ENCODE measurements around the gene CDC34. TPM values are rescaled to one million over a fixed set of nuclear protein-coding genes. Genes with fewer than 3 reads are reported as not detected.

The CDC34 gene
- total RNA-seq, 4 donors from 2014 or later, result 60.7 to 110 (median 73.4) TPM

DNA sequence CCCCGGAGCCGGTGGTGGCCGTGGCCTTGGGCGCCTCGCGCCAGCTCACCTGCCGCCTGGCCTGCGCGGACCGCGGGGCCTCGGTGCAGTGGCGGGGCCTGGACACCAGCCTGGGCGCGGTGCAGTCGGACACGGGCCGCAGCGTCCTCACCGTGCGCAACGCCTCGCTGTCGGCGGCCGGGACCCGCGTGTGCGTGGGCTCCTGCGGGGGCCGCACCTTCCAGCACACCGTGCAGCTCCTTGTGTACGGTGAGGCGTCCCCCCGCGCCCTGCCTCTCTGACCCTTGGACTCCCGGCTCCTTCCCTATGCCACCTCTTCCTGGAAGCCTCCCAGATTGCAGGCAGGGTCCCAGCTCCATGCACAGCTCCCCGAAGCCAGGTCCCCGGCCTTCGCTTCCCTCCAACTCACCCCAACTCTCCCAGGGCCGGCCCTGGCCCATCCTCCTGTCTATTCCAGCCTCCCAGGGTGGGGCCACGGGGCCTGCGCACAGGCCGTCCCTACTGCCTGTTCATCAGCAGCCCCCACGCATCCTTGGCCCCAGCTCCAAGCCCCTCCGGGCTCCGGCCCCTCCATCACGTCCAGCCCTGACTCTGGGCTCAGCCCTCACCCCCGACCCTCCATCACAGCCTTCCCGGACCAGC, 33.6 kb upstream of the CDC34 start:
- peaks cover 0 to 54% of the 10 kb centered on the region in 2 donors for H3K27me3 ChIP-seq
- no peak overlapping the region for H3K4me3 ChIP-seq

GRCh38 chr19:498511-498891, 33.1 kb upstream of the CDC34 start:
- peaks cover 0 to 54% of the 10 kb centered on the region in 2 donors for H3K27me3 ChIP-seq
- DNase-seq (ENCODE audit: low spot score in 2 of 2), result no peak
- TF ChIP-seq EP300 (IDR thresholded peaks at IDR 0.05), result no peak
- TF ChIP-seq CTCF (IDR thresholded peaks at IDR 0.05), result no peak
- no peak for TF ChIP-seq POLR2A (IDR thresholded peaks at IDR 0.05)
- no peak overlapping the region for H3K27ac ChIP-seq
- H3K4me1 ChIP-seq, result peaks cover 0 to 26% (median 2%) of the 10 kb centered on the region in 4 donors
- no peaks in the 10 kb centered on the region for H3K9me3 ChIP-seq
- 22 to 24% methylated on average over 15 to 26 of the region's 26 CpGs for WGBS, 2 donors
- no peak overlapping the region for H3K4me3 ChIP-seq
- no peaks in the 10 kb centered on the region for H3K36me3 ChIP-seq

More for the DNA sequence above, 33.6 kb upstream of the CDC34 start:
- H3K4me1 ChIP-seq, result peaks cover 0 to 26% (median 2%) of the 10 kb centered on the region in 4 donors
- H3K36me3 ChIP-seq, result no peaks in the 10 kb centered on the region
- TF ChIP-seq POLR2A (IDR thresholded peaks at IDR 0.05) (no peak), EP300 (IDR thresholded peaks at IDR 0.05) (no peak), CTCF (IDR thresholded peaks at IDR 0.05) (no peak)
- H3K27ac ChIP-seq, result no peak overlapping the region
- H3K9me3 ChIP-seq, result no peaks in the 10 kb centered on the region
- DNase-seq (ENCODE audit: low spot score in 2 of 2), result no peak
- WGBS, 2 donors, result 9 to 14% methylated on average over 27 to 30 of the region's 50 CpGs

DNA sequence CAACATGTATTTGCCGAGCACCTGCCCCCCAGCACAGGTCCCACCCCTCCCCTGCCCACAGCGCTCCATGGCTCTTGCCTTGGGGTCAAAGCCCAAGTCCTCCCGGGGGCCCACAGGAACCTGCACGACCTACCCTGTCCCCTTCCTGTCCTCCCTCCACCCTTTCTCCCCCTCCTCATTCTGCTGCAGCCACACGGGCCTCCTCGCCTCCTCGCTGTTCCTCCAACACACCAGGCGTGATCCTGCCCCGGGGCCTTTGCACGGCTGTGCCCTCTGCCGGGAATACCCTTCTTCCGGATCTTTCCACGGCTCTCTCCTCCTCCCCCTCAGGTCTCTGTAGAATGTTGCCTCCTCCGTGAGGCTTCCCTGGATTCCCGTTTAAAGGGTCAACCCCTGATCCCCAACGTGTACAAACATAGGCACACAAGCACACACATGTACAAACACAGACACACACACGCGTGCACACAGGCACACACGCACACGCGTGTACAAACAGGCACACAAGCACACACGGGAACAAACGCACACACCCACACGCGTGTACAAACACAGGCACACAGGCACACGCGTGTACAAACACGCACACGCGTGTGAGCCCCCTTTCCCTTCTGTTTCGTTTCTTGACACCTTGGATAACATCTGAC, 32.5 kb upstream of the CDC34 start:
- no peak for DNase-seq (ENCODE audit: low spot score in 2 of 2)
- WGBS, 2 donors, result 76 to 78% methylated on average over 31 of the region's 31 CpGs
- H3K36me3 ChIP-seq, result no peaks in the 10 kb centered on the region
- H3K9me3 ChIP-seq, result no peaks in the 10 kb centered on the region
- TF ChIP-seq CTCF (IDR thresholded peaks at IDR 0.05) (no peak), EP300 (IDR thresholded peaks at IDR 0.05) (no peak), POLR2A (IDR thresholded peaks at IDR 0.05) (no peak)
- peaks cover 0 to 26% (median 2%) of the 10 kb centered on the region in 4 donors for H3K4me1 ChIP-seq
- H3K27ac ChIP-seq, result no peak overlapping the region
- peaks cover 0 to 48% of the 10 kb centered on the region in 2 donors for H3K27me3 ChIP-seq
- H3K4me3 ChIP-seq, result no peak overlapping the region

DNA sequence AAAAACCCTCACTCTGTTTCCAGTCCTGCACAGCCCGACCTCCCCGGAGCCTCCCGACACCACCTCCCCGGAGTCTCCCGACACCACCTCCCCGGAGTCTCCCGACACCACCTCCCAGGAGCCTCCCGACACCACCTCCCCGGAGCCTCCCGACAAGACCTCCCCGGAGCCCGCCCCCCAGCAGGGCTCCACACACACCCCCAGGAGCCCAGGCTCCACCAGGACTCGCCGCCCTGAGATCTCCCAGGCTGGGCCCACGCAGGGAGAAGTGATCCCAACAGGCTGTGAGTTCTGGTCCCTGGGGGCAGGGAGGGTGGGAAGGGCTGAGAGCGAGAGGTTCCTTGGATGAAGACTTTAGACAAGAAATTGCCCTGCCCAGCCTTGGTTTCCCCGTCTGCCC, 29.9 kb upstream of the CDC34 start:
- Histone ChIP-seq H3K9me3 (no peaks in the 10 kb centered on the region), H3K4me1 (peaks cover 0 to 21% (median 5%) of the 10 kb centered on the region in 4 donors), H3K4me3 (no peak overlapping the region), H3K36me3 (no peaks in the 10 kb centered on the region), H3K27ac (no peak overlapping the region), H3K27me3 (peaks cover 0 to 24% of the 10 kb centered on the region in 2 donors)
- WGBS, 2 donors, result 81 to 85% methylated on average over 17 of the region's 17 CpGs
- no peak for DNase-seq (ENCODE audit: low spot score in 2 of 2)
- TF ChIP-seq EP300 (IDR thresholded peaks at IDR 0.05) (no peak), POLR2A (IDR thresholded peaks at IDR 0.05) (no peak)

DNA sequence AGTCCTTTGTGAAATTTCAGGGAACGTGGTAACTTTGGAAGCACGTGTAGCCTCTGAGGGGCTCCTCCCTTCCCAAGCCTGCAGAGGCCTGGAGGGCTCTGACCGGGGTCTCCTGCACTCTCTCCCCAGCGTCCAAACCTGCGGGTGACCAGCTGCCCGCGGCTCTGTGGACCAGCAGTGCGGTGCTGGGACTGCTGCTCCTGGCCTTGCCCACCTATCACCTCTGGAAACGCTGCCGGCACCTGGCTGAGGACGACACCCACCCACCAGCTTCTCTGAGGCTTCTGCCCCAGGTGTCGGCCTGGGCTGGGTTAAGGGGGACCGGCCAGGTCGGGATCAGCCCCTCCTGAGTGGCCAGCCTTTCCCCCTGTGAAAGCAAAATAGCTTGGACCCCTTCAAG, 26.9 kb upstream of the CDC34 start:
- no peak for DNase-seq (ENCODE audit: low spot score in 2 of 2)
- H3K9me3 ChIP-seq, result no peaks in the 10 kb centered on the region
- H3K4me3 ChIP-seq, result no peak overlapping the region
- H3K27ac ChIP-seq, result no peak overlapping the region
- H3K4me1 ChIP-seq, result peaks cover 0 to 21% (median 13%) of the 10 kb centered on the region in 4 donors
- H3K36me3 ChIP-seq, result peaks cover 0 to 7% (median 0%) of the 10 kb centered on the region in 3 donors
- TF ChIP-seq POLR2A (IDR thresholded peaks at IDR 0.05), result no peak
- no peak for TF ChIP-seq CTCF (IDR thresholded peaks at IDR 0.05)
- TF ChIP-seq EP300 (IDR thresholded peaks at IDR 0.05), result no peak
- WGBS, 2 donors, result 90 to 91% methylated on average over 14 of the region's 14 CpGs
- no peaks in the 10 kb centered on the region for H3K27me3 ChIP-seq

Data from tibial nerve (tissue), 4 donors.